Measurements from ENCODE around the gene DGKG. TPM values are rescaled to one million over a fixed set of nuclear protein-coding genes. Genes with fewer than 3 reads are reported as not detected.

Gene DGKG
- polyA plus RNA-seq, 1 of the 3 experiments (the other 2 are of a cell fraction), result 0.12 TPM

- ChIA-PET CTCF (interaction anchor here (0.6 to 1.2 kb wide), 3 partner anchors 22 to 259 kb away, joined by 3 to 4 read pairs (median 3); no protein-coding TSS in a partner anchor), POLR2A (no interaction called here)
- no peak for TF ChIP-seq USF2 (IDR thresholded peaks at IDR 0.05; ENCODE audit: borderline replicate concordance, low read depth, low read length)
- TF ChIP-seq FOSL2 (IDR thresholded peaks at IDR 0.05; ENCODE audit: borderline replicate concordance, low read depth), result peak; percentile 16; the same call in 1 of the 2 replicates
- no peak for TF ChIP-seq IRF3 (IDR thresholded peaks at IDR 0.05; ENCODE audit: low read depth, low read length)
- DNase-seq, result no peak
- Histone ChIP-seq H3K36me3 (replicated peaks in 1 of 2; ENCODE audit: control insufficient read depth in 1 of 2, insufficient read depth in 2 of 2, low read length in 1 of 2) (no peaks in the 10 kb centered on the region), H4K20me1 (ENCODE audit: insufficient read depth) (no peaks in the 10 kb centered on the region), H3K27me3 (ENCODE audit: insufficient read depth) (no peaks in the 10 kb centered on the region), H3K9me3 (no peaks in the 10 kb centered on the region), H3K4me3 (ENCODE audit: low read depth in 2 of 2, low read length in 1 of 2) (no peak overlapping the region), H3K27ac (ENCODE audit: low read depth in 2 of 2, low read length in 1 of 2) (peak overlapping the region in 1 of 2 experiments; percentile 51; a peak in 2 of 4 replicates), H3F3A (replicated peaks; ENCODE audit: insufficient read depth) (peaks cover 9% of the 10 kb centered on the region), H3K9me2 (no peaks in the 10 kb centered on the region), H2AFZ (ENCODE audit: low read depth) (peak overlapping the region; percentile 12; the same call in 1 of the 2 replicates), H3K4me2 (peak overlapping the region; percentile 5), H3K79me2 (ENCODE audit: insufficient read depth) (no peaks in the 10 kb centered on the region), H3K9ac (no peak overlapping the region), H3K4me1 (ENCODE audit: control insufficient read depth in 1 of 2, insufficient read depth in 2 of 2, low read depth in 1 of 2, low read length in 1 of 2) (peaks cover 3 to 9% of the 10 kb centered on the region in 2 experiments; a peak in 2 of 4 replicates)
- 10% methylated on average over 2 of the region's 2 CpGs for WGBS (ENCODE audit: low lambda C conversion rate)
Measured at GRCh38 chr3:186281176-186281575, 80.9 kb downstream of the DGKG start.

GRCh38 chr3:186280737-186281136 lies 81.3 kb downstream of the DGKG start:
- Histone ChIP-seq H2AFZ (ENCODE audit: low read depth) (peak overlapping the region; percentile 12; the same call in 1 of the 2 replicates), H3K9me3 (no peaks in the 10 kb centered on the region), H3K36me3 (replicated peaks in 1 of 2; ENCODE audit: control insufficient read depth in 1 of 2, insufficient read depth in 2 of 2, low read length in 1 of 2) (no peaks in the 10 kb centered on the region), H4K20me1 (ENCODE audit: insufficient read depth) (no peaks in the 10 kb centered on the region), H3K9ac (no peak overlapping the region), H3K9me2 (no peaks in the 10 kb centered on the region), H3K79me2 (ENCODE audit: insufficient read depth) (no peaks in the 10 kb centered on the region), H3K4me3 (ENCODE audit: low read depth in 2 of 2, low read length in 1 of 2) (no peak overlapping the region), H3K27ac (ENCODE audit: low read depth in 2 of 2, low read length in 1 of 2) (peak overlapping the region in 1 of 2 experiments; percentile 51; a peak in 2 of 4 replicates), H3K27me3 (ENCODE audit: insufficient read depth) (no peaks in the 10 kb centered on the region), H3K4me2 (peak overlapping the region; percentile 5), H3F3A (replicated peaks; ENCODE audit: insufficient read depth) (peaks cover 9% of the 10 kb centered on the region), H3K4me1 (ENCODE audit: control insufficient read depth in 1 of 2, insufficient read depth in 2 of 2, low read depth in 1 of 2, low read length in 1 of 2) (peaks cover 3 to 9% of the 10 kb centered on the region in 2 experiments; a peak in 2 of 4 replicates)
- POLR2A ChIA-PET, result no interaction called here
- WGBS (ENCODE audit: low lambda C conversion rate), result 55% methylated on average over 3 of the region's 3 CpGs
- TF ChIP-seq NFIC (IDR thresholded peaks at IDR 0.05; ENCODE audit: borderline replicate concordance), result no peak
- TF ChIP-seq NRF1 (IDR thresholded peaks at IDR 0.05; ENCODE audit: low read depth, low read length), result no peak
- no peak for TF ChIP-seq TAF1 (IDR thresholded peaks at IDR 0.05; ENCODE audit: borderline replicate concordance, low read depth, low read length)
- no peak for TF ChIP-seq USF2 (IDR thresholded peaks at IDR 0.05; ENCODE audit: borderline replicate concordance, low read depth, low read length)
- TF ChIP-seq GATA2 (CRISPR knock-in tag; IDR thresholded peaks at IDR 0.05), result no peak
- CTCF ChIA-PET, result interaction anchor here (0.6 to 1.2 kb wide), 2 partner anchors 22 to 260 kb away, joined by 3 to 4 read pairs; no protein-coding TSS in a partner anchor
- DNase-seq, result no peak
